K562 (cell line): ENCODE results near the gene PLBD1. TPM values are rescaled to one million over a fixed set of nuclear protein-coding genes. Genes with fewer than 3 reads are reported as not detected.
A peak's percentile ranks its signal among the peaks of the same experiment; 100 is the strongest.

Experiments used
- ATAC-seq: fragments of 200-7000 bp; cut with Tn5 transposase; 3 replicates; pipeline ENCODE4 v1.9.1; 2020; ENCODE audit warnings: moderate library complexity
- BruUV-seq: library from RNA; stranded (reverse); fragments of 400-500 nt; replicated peaks from 2 replicates; lab custom pipeline; 2021; lab: Mats Ljungman, UMichigan
- CTCF ChIA-PET: fragments of 300-600 bp; formaldehyde crosslinking; extraction: SDS; loops from one replicate; lab custom pipeline; 2021; ENCODE audit warnings: low intra/inter-chr PET ratio; lab: Yijun Ruan, JAX
- POLR2A ChIA-PET: fragments of 300-600, 350-650 bp; sonication (Branson Sonifier 250); formaldehyde crosslinking; extraction: SDS; loops from one replicate; lab custom pipeline; 2021; ENCODE audit warnings: antibody characterized with exemption, inconsistent platforms; lab: Yijun Ruan, JAX
- DNase-seq, 4 experiments: peaks; one replicate each; pipeline versions ENCODE4 v3.0.0 to v3.0.0-alpha.2; 2011 to 2018; ENCODE audit warnings: low spot score in 3 of 4, mixed read lengths in 3 of 4; ENCODE audit errors: extremely low read depth in 1 of 4
- FAIRE-seq: peaks from 2 replicates; lab custom pipeline; 2011; peaks lifted over from hg19 to GRCh38; lab: Jason Lieb, UNC
- H2AFZ ChIP-seq: 2 replicates; pipeline ENCODE4 v1.6.0; 2011; ENCODE audit warnings: low read depth, low read length, control low read depth, inconsistent platforms
- H3K27ac ChIP-seq: fragments of 200-600 bp; 3 replicates; pipeline ENCODE4 v1.8.0; 2011; ENCODE audit warnings: low read depth, mild to moderate bottlenecking, control low read depth, inconsistent platforms, low read length, moderate library complexity, mixed read lengths; ENCODE audit errors: extremely low read depth
- H3K27me3 ChIP-seq, 2 experiments: fragments of 300-600 bp in 1 of 2; 2 replicates in 1 of 2; 3 replicates in 1 of 2; pipeline versions ENCODE4 v1.6.0 to v1.8.0; 2011; ENCODE audit warnings: inconsistent platforms in 2 of 2, low read length in 2 of 2, mild to moderate bottlenecking in 1 of 2, mixed read lengths in 1 of 2, moderate library complexity in 1 of 2; ENCODE audit not compliant: control insufficient read depth in 2 of 2, insufficient read depth in 2 of 2
- H3K36me3 ChIP-seq: fragments of 300-600 bp; 3 replicates; pipeline ENCODE4 v1.8.0; 2011; ENCODE audit warnings: mild to moderate bottlenecking, low read length, inconsistent platforms; ENCODE audit not compliant: control insufficient read depth, insufficient read depth
- H3K4me1 ChIP-seq, 2 experiments: fragments of 200-600 bp in 1 of 2; replicated peaks in 1 of 2; 2 replicates in 1 of 2; 3 replicates in 1 of 2; pipeline versions ENCODE4 v1.5.1 to v1.8.0; 2011; ENCODE audit warnings: inconsistent platforms in 2 of 2, low read length in 2 of 2, mild to moderate bottlenecking in 1 of 2, mixed read lengths in 1 of 2, moderate library complexity in 1 of 2; ENCODE audit not compliant: control insufficient read depth in 2 of 2, insufficient read depth in 2 of 2
- H3K4me2 ChIP-seq: 2 replicates; pipeline ENCODE4 v1.6.1; 2011; ENCODE audit warnings: low read length, control low read depth, inconsistent platforms, mixed read lengths; ENCODE audit not compliant: insufficient read depth
- H3K4me3 ChIP-seq: fragments of 200-600 bp; sonication (generic), shearing (Covaris generic); 2 replicates; pipeline ENCODE4 v1.5.1; 2016; ENCODE audit warnings: control low read depth, inconsistent platforms
- H3K79me2 ChIP-seq: fragments of 200-600 bp; 3 replicates; pipeline ENCODE4 v1.8.0; 2011; ENCODE audit warnings: low read length, inconsistent platforms; ENCODE audit not compliant: control insufficient read depth, insufficient read depth
- H3K9ac ChIP-seq, 2 experiments: 2 replicates each; pipeline versions ENCODE4 v1.6.0 to v1.6.1; 2011; ENCODE audit warnings: low read depth in 2 of 2, low read length in 2 of 2, control low read depth in 1 of 2, inconsistent platforms in 1 of 2, mild to moderate bottlenecking in 1 of 2, mixed read lengths in 1 of 2; ENCODE audit not compliant: insufficient read depth in 1 of 2
- H3K9me1 ChIP-seq: one replicate; pipeline ENCODE4 v1.6.0; 2011; ENCODE audit warnings: inconsistent platforms, mild to moderate bottlenecking, low read length, moderate library complexity; ENCODE audit not compliant: control insufficient read depth, insufficient read depth
- H3K9me3 ChIP-seq: replicated peaks from 2 replicates; pipeline ENCODE4 v1.5.1; 2011; ENCODE audit warnings: low read depth, low read length, inconsistent platforms; ENCODE audit not compliant: control insufficient read depth, insufficient read depth
- H4K20me1 ChIP-seq: replicated peaks from 2 replicates; pipeline ENCODE4 v1.6.1; 2011; ENCODE audit warnings: low read length, inconsistent platforms, mixed read lengths; ENCODE audit not compliant: control insufficient read depth, insufficient read depth
- CBX1 ChIP-seq: sonication (generic); IDR thresholded peaks from 2 replicates; pipeline ENCODE4 v1.6.1; 2016; ENCODE audit warnings: antibody characterized with exemption, low read depth, mild to moderate bottlenecking
- CBX3 ChIP-seq, 2 experiments: IDR thresholded peaks; 1 replicate in 1 of 2; 2 replicates in 1 of 2; pipeline ENCODE4 v1.6.1; 2012; ENCODE audit warnings: inconsistent platforms in 2 of 2, low read length in 2 of 2, borderline replicate concordance in 1 of 2, control low read depth in 1 of 2
- CBX5 ChIP-seq: IDR thresholded peaks from 2 replicates; pipeline ENCODE4 v1.6.1; 2014; ENCODE audit warnings: low read depth, borderline replicate concordance
- CHAMP1 ChIP-seq: fragments of 450-650 bp; IDR thresholded peaks from 2 replicates; pipeline ENCODE4 v1.6.1; 2016; ENCODE audit warnings: mild to moderate bottlenecking
- FOXM1 ChIP-seq, 2 experiments: fragments of 450-650 bp in 1 of 2; sonication (generic) in 1 of 2; formaldehyde crosslinking in 1 of 2; IDR thresholded peaks; 2 replicates each; pipeline versions ENCODE4 v1.6.1 to v1.9.0; 2017 to 2022; ENCODE audit warnings: low read depth in 2 of 2, mild to moderate bottlenecking in 2 of 2, missing genetic modification reagents in 1 of 2, moderate library complexity in 1 of 2
- HMBOX1 ChIP-seq: sonication (generic); IDR thresholded peaks from 2 replicates; pipeline ENCODE4 v1.6.1; 2016
- MYBL2 ChIP-seq, 2 experiments: fragments of 450-650 bp in 1 of 2; sonication (generic) in 1 of 2; formaldehyde crosslinking in 1 of 2; IDR thresholded peaks; 2 replicates each; pipeline versions ENCODE4 v1.6.1 to v1.8.1; 2017 to 2022; ENCODE audit warnings: borderline replicate concordance in 1 of 2, inconsistent platforms in 1 of 2, low read depth in 1 of 2, mild to moderate bottlenecking in 1 of 2, missing genetic modification reagents in 1 of 2, moderate library complexity in 1 of 2
- RBM22 ChIP-seq: fragments of 200-400 bp; formaldehyde crosslinking; IDR thresholded peaks from 2 replicates; pipeline ENCODE4 v1.6.1; 2018; ENCODE audit warnings: low read length, low read depth; ENCODE audit not compliant: poor library complexity, severe bottlenecking
- THAP7 ChIP-seq: fragments of 250-450 bp; sonication (Bioruptor Pico); IDR thresholded peaks from 2 replicates; pipeline ENCODE4 v1.5.0; 2021
- TRIM24 ChIP-seq, 2 experiments: fragments of 450-650 bp; IDR thresholded peaks; 2 replicates each; pipeline ENCODE4 v1.6.1; 2016
- TRIM28 ChIP-seq: fragments of 450-650 bp; IDR thresholded peaks from 2 replicates; pipeline ENCODE4 v1.6.1; 2017
- ZNF280A ChIP-seq: fragments of 450-650 bp; IDR thresholded peaks from 2 replicates; pipeline ENCODE4 v1.6.1; 2018; ENCODE audit warnings: mild to moderate bottlenecking, low read depth; ENCODE audit not compliant: partially characterized antibody
- ZNF512 ChIP-seq: IDR thresholded peaks from 2 replicates; pipeline ENCODE4 v1.6.1; 2016; ENCODE audit warnings: missing genetic modification characterization, missing compliant biosample characterization
- WGBS: fragments of 100-300 bp; shearing (Covaris generic); methylation state at CpG from one replicate; pipeline ENCODE4 v1.1.6; 2016; ENCODE audit warnings: low coverage, mixed read lengths; ENCODE audit not compliant: insufficient coverage; ENCODE audit errors: missing lambda C conversion rate; 5-methylcytosine and 5-hydroxymethylcytosine counted together
- in situ Hi-C: fragments of 300-500 bp; cut with MboI; formaldehyde crosslinking; loops from 4 replicates; pipeline ENCODE4 v1.15.0; 2018; ENCODE audit warnings: inconsistent platforms, mixed read lengths
- intact Hi-C: fragments of 100-400 bp; cut with micrococcal nuclease; formaldehyde crosslinking; loops from 2 replicates; pipeline ENCODE4 v1.14.2; 2022
- polyA plus RNA-seq, 8 experiments: library from polyadenylated mRNA; depleted of rRNA in 4 of 8; stranded (reverse) in 5 of 8; unstranded in 3 of 8; fragments of >200 nt; fragmentation: Nextera tagmentation in 2 of 8; fragmentation: Illumina TruSeq in 1 of 8; extraction: Ambion mirVana in 2 of 8; extraction: Trizol in 1 of 8; gene quantifications; 2 replicates each; pipeline versions ENCODE4 v1.2.1 to v1.2.3, GENCODE V29; 2011 to 2014; ENCODE audit warnings: inconsistent platforms in 1 of 8, missing spikeins in 1 of 8
- total RNA-seq, 7 experiments: library from RNA; depleted of rRNA in 6 of 7; stranded (reverse); fragments of >200 nt in 6 of 7; fragmentation: Illumina TruSeq in 2 of 7; extraction: Trizol in 2 of 7; gene quantifications; 2 replicates each; pipeline versions ENCODE4 v1.2.1 to v1.2.3, GENCODE V29; 2011 to 2021; ENCODE audit warnings: low replicate concordance in 1 of 7

PLBD1 gene
- total and polyA plus RNA-seq, 9 of the 15 experiments (the other 6 are each of a cell fraction or from before 2014, with no cell fraction given): 7.1 to 37.0 (median 20.6) TPM

GRCh38 chr12:14473707-14474287, 93.9 kb downstream of the PLBD1 start:
- no peaks in the 10 kb centered on the region for H3K4me1 ChIP-seq
- H3K9ac ChIP-seq: no peak overlapping the region
- no peaks in the 10 kb centered on the region for H4K20me1 ChIP-seq
- H3K27ac ChIP-seq: no peak overlapping the region
- in situ Hi-C loops: no loop called here
- TF ChIP-seq RBM22 (no peak), CBX5 (peak; percentile 88), THAP7 (no peak), ZNF512 (tag) (peak; percentile 50), CBX1 (0 out of 2 replicates have a peak, but pooled peaks have one; percentile 43), MYBL2 (IDR thresholded peaks at IDR 0.05; ENCODE audit: low read depth) (peak; percentile 65), MYBL2 (CRISPR knock-in tag; IDR thresholded peaks at IDR 0.05; ENCODE audit: borderline replicate concordance) (no peak), ZNF280A (peak; percentile 10), HMBOX1 (no peak), TRIM24 (IDR thresholded peaks at IDR 0.05) (peak; percentile 46 to 73; a peak in 3 of 4 replicates), TRIM28 (peak; percentile 96), CHAMP1 (peak; percentile 67; the same call in 1 of the 2 replicates), FOXM1 (IDR thresholded peaks at IDR 0.05; ENCODE audit: low read depth) (peak; percentile 83), FOXM1 (CRISPR knock-in tag; IDR thresholded peaks at IDR 0.05; ENCODE audit: low read depth) (no peak), CBX3 (IDR thresholded peaks at IDR 0.05; ENCODE audit: borderline replicate concordance in 1 of 2, low read length in 2 of 2) (peak in 1 of 2 experiments; percentile 95; a peak in 2 of 3 replicates)
- TF ChIP-seq, all 486 proteins: peak for 10
- 36% methylated on average over 4 of the region's 4 CpGs for WGBS
- Histone ChIP-seq H3K4me3 (no peak overlapping the region), H2AFZ (no peak overlapping the region), H3K27me3 (no peaks in the 10 kb centered on the region), H3K79me2 (no peaks in the 10 kb centered on the region), H3K9me3 (peaks cover 7% of the 10 kb centered on the region; the same call in 1 of the 2 replicates), H3K4me2 (no peak overlapping the region), H3K36me3 (peaks cover 27% of the 10 kb centered on the region; the same call in 2 of the 3 replicates), H3K9me1 (no peaks in the 10 kb centered on the region)
- DNase-seq (peak in 1 of 4 experiments; percentile 4), FAIRE-seq (no peak), ATAC-seq (no peak)
- intact Hi-C loops: no loop called here
- POLR2A ChIA-PET: no interaction called here
- CTCF ChIA-PET: interaction anchor here (0.7 kb wide), 1 partner anchor 110 kb away, joined by 3 read pairs; no protein-coding TSS in a partner anchor
- no TSS peak for BruUV-seq
